ENCODE measurements around the gene ATP5IF1. TPM values are rescaled to one million over a fixed set of nuclear protein-coding genes. Genes with fewer than 3 reads are reported as not detected.
A peak's percentile ranks its signal among the peaks of the same experiment; 100 is the strongest.

The ATP5IF1 gene
- total RNA-seq, 2 experiments from 2014 or later, result 321 to 410 TPM

DNA sequence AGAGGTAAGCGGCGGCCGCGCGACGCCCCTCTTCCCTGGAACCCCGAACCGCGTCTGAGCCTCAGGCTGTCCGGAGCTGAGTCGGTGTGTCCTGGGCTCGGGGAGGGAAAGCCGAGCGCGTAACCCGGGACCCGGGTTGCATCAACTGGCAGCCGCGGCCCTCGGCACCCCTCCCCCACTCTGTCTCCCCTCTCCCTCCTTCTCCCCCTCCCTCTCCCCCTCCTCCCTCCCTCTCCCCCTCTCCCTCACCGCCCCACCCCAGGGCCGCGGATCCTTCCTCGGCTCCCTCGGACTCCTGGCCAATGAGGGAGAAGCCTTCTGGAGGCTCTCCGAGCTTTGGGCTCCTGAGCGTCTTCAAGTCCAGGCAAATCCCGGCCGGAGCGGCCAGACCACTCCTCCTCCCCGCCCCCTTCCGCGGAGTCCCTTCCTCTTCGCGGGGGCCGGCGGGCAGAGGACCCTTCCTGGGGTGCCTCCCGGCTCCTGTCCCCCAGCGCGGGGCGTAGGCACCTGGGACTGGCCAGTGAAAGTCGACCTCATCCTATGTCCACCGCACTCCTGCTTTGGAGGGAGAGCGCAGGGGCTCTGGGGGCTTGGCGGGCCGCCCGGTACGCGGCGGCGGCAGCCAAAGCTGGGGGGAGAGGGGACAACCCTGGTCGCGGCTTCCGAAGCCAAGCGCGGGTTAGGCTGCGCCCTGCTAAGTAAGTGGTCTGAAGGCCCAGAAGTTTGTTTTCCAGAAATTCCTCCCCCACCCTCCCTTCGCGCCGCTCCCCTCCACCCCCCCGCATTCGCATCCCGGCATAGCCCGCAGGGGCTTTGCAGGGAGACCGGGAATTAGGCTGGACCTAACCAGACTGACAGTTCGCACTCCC is 24.2 kb downstream of the ATP5IF1 start:
- H4K20me1 ChIP-seq (ENCODE audit: insufficient read depth, low read length), result peaks cover 4% of the 10 kb centered on the region; the same call in 1 of the 2 replicates
- intact Hi-C loops (cut with micrococcal nuclease; ENCODE audit: unreplicated experiment), result loop anchor here (1.0 kb wide), 1 partner anchor 12 kb away; no protein-coding TSS in a partner anchor
- H3K9me2 ChIP-seq (ENCODE audit: insufficient read depth, low read length), result no peaks in the 10 kb centered on the region
- H3K36me3 ChIP-seq (ENCODE audit: insufficient read depth, low read length), result no peaks in the 10 kb centered on the region
- peaks cover 24% of the 10 kb centered on the region for H3K4me1 ChIP-seq (ENCODE audit: insufficient read depth, low read length, poor library complexity, severe bottlenecking)
- no TSS peak for BruUV-seq (replicated peaks)
- ChIA-PET POLR2A (interaction anchor here (0.6 to 3.1 kb wide), 7 partner anchors 10 to 1395 kb away, joined by 3 to 36 read pairs (median 4); no protein-coding TSS in a partner anchor), CTCF (ENCODE audit: unreplicated experiment) (interaction anchor here (0.9 to 1.2 kb wide), 2 partner anchors 11 to 322 kb away, joined by 3 to 5 read pairs; no protein-coding TSS in a partner anchor)
- H2AFZ ChIP-seq (ENCODE audit: low read length), result peak overlapping the region; percentile 50; the same call in 1 of the 2 replicates
- peaks cover 37% of the 10 kb centered on the region for H3K79me2 ChIP-seq (ENCODE audit: insufficient read depth, low read depth, low read length)
- DNase-seq (ENCODE audit: low spot score), result no peak
- peak overlapping the region; percentile 97 for H3K4me2 ChIP-seq (ENCODE audit: low read length)
- no peaks in the 10 kb centered on the region for H3K9me3 ChIP-seq (ENCODE audit: low read length)
- H3K27ac ChIP-seq (ENCODE audit: low read depth, low read length, poor library complexity, severe bottlenecking), result peak overlapping the region; percentile 18
- H3K4me3 ChIP-seq (ENCODE audit: low read depth, low read length, poor library complexity, severe bottlenecking), result peak overlapping the region; percentile 94
- no peak for TF ChIP-seq EZH2phosphoT487 (IDR thresholded peaks at IDR 0.05; ENCODE audit: borderline replicate concordance, low read depth, low read length)
- no peak for TF ChIP-seq CTCF (conservative IDR thresholded peaks at IDR 0.05; ENCODE audit: low read length)

- no TSS peak for BruUV-seq (replicated peaks)
- peaks cover 24% of the 10 kb centered on the region for H3K4me1 ChIP-seq (ENCODE audit: insufficient read depth, low read length, poor library complexity, severe bottlenecking)
- peaks cover 4% of the 10 kb centered on the region; the same call in 1 of the 2 replicates for H4K20me1 ChIP-seq (ENCODE audit: insufficient read depth, low read length)
- H3K9me2 ChIP-seq (ENCODE audit: insufficient read depth, low read length), result no peaks in the 10 kb centered on the region
- CTCF ChIA-PET (ENCODE audit: unreplicated experiment), result interaction anchor here (0.9 to 1.2 kb wide), 2 partner anchors 12 to 321 kb away, joined by 3 to 5 read pairs; no protein-coding TSS in a partner anchor
- TF ChIP-seq EZH2phosphoT487 (IDR thresholded peaks at IDR 0.05; ENCODE audit: borderline replicate concordance, low read depth, low read length) (no peak), CTCF (conservative IDR thresholded peaks at IDR 0.05; ENCODE audit: low read length) (no peak)
- DNase-seq (ENCODE audit: low spot score), result no peak
- peak overlapping the region; percentile 94 for H3K4me3 ChIP-seq (ENCODE audit: low read depth, low read length, poor library complexity, severe bottlenecking)
- no peaks in the 10 kb centered on the region for H3K36me3 ChIP-seq (ENCODE audit: insufficient read depth, low read length)
- H2AFZ ChIP-seq (ENCODE audit: low read length), result no peak overlapping the region
- intact Hi-C loops (cut with micrococcal nuclease; ENCODE audit: unreplicated experiment), result no loop called here
- peaks cover 39% of the 10 kb centered on the region for H3K79me2 ChIP-seq (ENCODE audit: insufficient read depth, low read depth, low read length)
- H3K27ac ChIP-seq (ENCODE audit: low read depth, low read length, poor library complexity, severe bottlenecking), result no peak overlapping the region
- peak overlapping the region; percentile 97 for H3K4me2 ChIP-seq (ENCODE audit: low read length)
- POLR2A ChIA-PET, result interaction anchor here (0.6 to 1.8 kb wide), 6 partner anchors 10 to 1396 kb away, joined by 3 to 9 read pairs (median 4); partner anchors contain the start of gene MED18
- H3K9me3 ChIP-seq (ENCODE audit: low read length), result no peaks in the 10 kb centered on the region
These were observed 24.9 kb downstream of the ATP5IF1 start for GRCh38 chr1:28260803-28261174.
